Neuronal stem cell (in vitro differentiated cells): ENCODE measurements around the gene ZNF362.

Experiments
- DNase-seq: peaks from one replicate; pipeline ENCODE4 v3.0.0-alpha.2; 2013; ENCODE audit warnings: low spot score
- H2AFZ ChIP-seq: one replicate; pipeline ENCODE4 v1.6.1; 2013; ENCODE audit warnings: mild to moderate bottlenecking, low read length, inconsistent platforms
- H2AK5ac ChIP-seq: 2 replicates; pipeline ENCODE4 v1.6.1; 2013; ENCODE audit warnings: low read depth, mild to moderate bottlenecking, inconsistent platforms, low read length, moderate library complexity, mixed read lengths
- H2BK120ac ChIP-seq: 2 replicates; pipeline ENCODE4 v1.6.1; 2013; ENCODE audit warnings: low read depth, mild to moderate bottlenecking, inconsistent platforms, low read length, moderate library complexity, mixed read lengths
- H2BK12ac ChIP-seq: one replicate; pipeline ENCODE4 v1.6.1; 2013; ENCODE audit warnings: low read length, inconsistent platforms
- H2BK15ac ChIP-seq: 2 replicates; pipeline ENCODE4 v1.6.1; 2013; ENCODE audit warnings: mild to moderate bottlenecking, low read length, inconsistent platforms, mixed read lengths
- H2BK5ac ChIP-seq: one replicate; pipeline ENCODE4 v1.6.1; 2013; ENCODE audit warnings: inconsistent platforms, mild to moderate bottlenecking, low read length, moderate library complexity
- H3K14ac ChIP-seq: one replicate; pipeline ENCODE4 v1.6.1; 2013; ENCODE audit warnings: low read length, inconsistent platforms
- H3K18ac ChIP-seq: 2 replicates; pipeline ENCODE4 v1.6.1; 2013; ENCODE audit warnings: low read length, inconsistent platforms
- H3K23ac ChIP-seq: 2 replicates; pipeline ENCODE4 v1.6.1; 2013; ENCODE audit warnings: low read depth, mild to moderate bottlenecking, mixed read lengths, low read length, inconsistent platforms; ENCODE audit not compliant: poor library complexity
- H3K27ac ChIP-seq: replicated peaks from 3 replicates; pipeline ENCODE4 v1.5.1; 2013; ENCODE audit warnings: low read length, inconsistent platforms
- H3K27me3 ChIP-seq, 3 experiments: 2 replicates each; pipeline ENCODE4 v1.6.1; 2013; ENCODE audit warnings: low read length in 3 of 3, mild to moderate bottlenecking in 2 of 3, inconsistent platforms in 1 of 3, low read depth in 1 of 3, mixed read lengths in 1 of 3, moderate library complexity in 1 of 3; ENCODE audit not compliant: control insufficient read depth in 3 of 3, insufficient read depth in 3 of 3
- H3K36me3 ChIP-seq, 2 donors: replicated peaks in 1 of 2; 2 replicates each; pipeline ENCODE4 v1.6.1; 2013; ENCODE audit warnings: low read length in 2 of 2; ENCODE audit not compliant: control insufficient read depth in 2 of 2, insufficient read depth in 2 of 2
- H3K4ac ChIP-seq: 2 replicates; pipeline ENCODE4 v1.6.1; 2013; ENCODE audit warnings: inconsistent platforms, mild to moderate bottlenecking, low read length, moderate library complexity
- H3K4me1 ChIP-seq, 2 donors: 1 replicate in 1 of 2; 2 replicates in 1 of 2; pipeline ENCODE4 v1.6.1; 2013; ENCODE audit warnings: low read length in 2 of 2, low read depth in 1 of 2; ENCODE audit not compliant: control insufficient read depth in 2 of 2, insufficient read depth in 1 of 2
- H3K4me2 ChIP-seq: one replicate; pipeline ENCODE4 v1.6.1; 2013; ENCODE audit warnings: mild to moderate bottlenecking, low read length, inconsistent platforms; ENCODE audit not compliant: insufficient read depth, poor library complexity, severe bottlenecking
- H3K4me3 ChIP-seq, 2 donors: 2 replicates each; pipeline ENCODE4 v1.5.1; 2013; ENCODE audit warnings: low read length in 2 of 2, mild to moderate bottlenecking in 2 of 2, inconsistent platforms in 1 of 2, moderate library complexity in 1 of 2
- H3K79me1 ChIP-seq: one replicate; pipeline ENCODE4 v1.6.1; 2013; ENCODE audit warnings: low read depth, mild to moderate bottlenecking, inconsistent platforms, low read length, moderate library complexity
- H3K9ac ChIP-seq: one replicate; pipeline ENCODE4 v1.6.1; 2013; ENCODE audit warnings: mild to moderate bottlenecking, low read depth, low read length, inconsistent platforms; ENCODE audit not compliant: poor library complexity
- H3K9me3 ChIP-seq, 2 donors: replicated peaks in 1 of 2; 2 replicates each; pipeline versions ENCODE3 to v1.6.1; 2013; ENCODE audit warnings: low read length in 2 of 2, mild to moderate bottlenecking in 2 of 2, inconsistent platforms in 1 of 2, low read depth in 1 of 2, mixed read lengths in 1 of 2, moderate library complexity in 1 of 2; ENCODE audit not compliant: control insufficient read depth in 2 of 2, insufficient read depth in 1 of 2
- H4K8ac ChIP-seq: one replicate; pipeline ENCODE4 v1.6.1; 2013; ENCODE audit warnings: low read depth, mild to moderate bottlenecking, inconsistent platforms, low read length, moderate library complexity
- H4K91ac ChIP-seq: one replicate; pipeline ENCODE4 v1.6.1; 2013; ENCODE audit warnings: low read length, low read depth, mild to moderate bottlenecking, inconsistent platforms; ENCODE audit not compliant: poor library complexity
- WGBS, 2 donors: extraction: QIAGEN DNeasy Blood & Tissue Kit; methylation state at CpG; one replicate each; pipeline ENCODE4 v1.1.7; 2013; ENCODE audit warnings: missing lambda C conversion rate in 2 of 2, mixed read lengths in 1 of 2; ENCODE audit not compliant: insufficient read length in 2 of 2, insufficient replicate concordance in 1 of 2; ENCODE audit errors: extremely low coverage in 2 of 2; 5-methylcytosine and 5-hydroxymethylcytosine counted together

Gene ZNF362

GRCh38 chr1:33266766-33267165 is 10.5 kb downstream of the ZNF362 start:
- Histone ChIP-seq H2AFZ (no peak overlapping the region), H3K79me1 (peaks cover 18% of the 10 kb centered on the region), H3K27ac (no peak overlapping the region), H3K4me1 (peaks cover 0 to 8% of the 10 kb centered on the region in 2 donors), H3K18ac (no peak overlapping the region), H4K91ac (no peak overlapping the region), H3K36me3 (peaks cover 17 to 54% of the 10 kb centered on the region in 2 donors), H3K9ac (no peak overlapping the region), H2AK5ac (no peak overlapping the region), H3K9me3 (peaks cover 0 to 2% of the 10 kb centered on the region in 2 donors), H2BK12ac (no peak overlapping the region), H2BK5ac (no peak overlapping the region), H3K4ac (no peak overlapping the region), H3K14ac (no peak overlapping the region), H3K27me3 (no peaks in the 10 kb centered on the region), H3K4me3 (peak overlapping the region in 1 of 2 donors; percentile 23), H3K4me2 (no peak overlapping the region), H2BK120ac (no peak overlapping the region), H2BK15ac (no peak overlapping the region), H4K8ac (no peak overlapping the region), H3K23ac (no peak overlapping the region)
- no peak for DNase-seq
- no CpG with 5 or more reads among the region's 6 CpGs for WGBS, 2 donors

DNA sequence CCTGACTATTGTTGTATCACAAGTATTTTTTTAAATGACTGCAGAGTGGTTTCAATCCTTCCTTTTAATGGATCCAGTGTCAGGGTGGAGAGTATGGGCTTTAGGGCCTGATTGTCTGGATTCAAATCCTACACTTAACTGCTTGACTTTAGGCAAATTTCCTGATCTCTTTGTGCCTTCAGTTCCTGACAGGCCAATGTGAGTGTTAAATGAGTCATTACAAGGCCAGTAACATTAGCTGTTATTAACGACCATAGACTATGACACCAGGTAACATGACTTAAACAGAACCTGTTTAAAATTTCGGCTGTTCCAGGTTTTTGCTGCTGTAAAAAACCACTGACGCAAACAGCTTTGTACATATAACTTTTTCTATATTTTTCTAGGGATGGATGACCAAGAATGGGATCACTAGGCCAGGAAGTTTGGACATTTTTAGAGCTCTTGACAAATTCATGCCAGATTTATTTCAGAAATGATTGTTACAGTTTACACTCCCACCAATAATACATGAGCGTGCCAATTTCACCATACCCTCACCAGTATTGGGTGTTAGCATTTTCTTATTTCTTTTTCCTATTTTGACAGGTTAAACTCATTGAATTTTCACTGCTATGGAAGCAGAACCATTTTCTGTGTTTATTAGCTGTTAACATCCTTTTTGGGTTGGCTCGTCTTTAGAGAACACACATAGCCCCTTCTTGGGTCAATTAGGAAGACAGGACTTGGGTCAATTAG is 11.3 kb downstream of the ZNF362 start:
- Histone ChIP-seq H3K9me3 (peaks cover 0 to 2% of the 10 kb centered on the region in 2 donors), H3K9ac (no peak overlapping the region), H2AFZ (no peak overlapping the region), H3K79me1 (peaks cover 18% of the 10 kb centered on the region), H3K14ac (no peak overlapping the region), H3K23ac (no peak overlapping the region), H2BK12ac (no peak overlapping the region), H3K4me2 (no peak overlapping the region), H4K8ac (no peak overlapping the region), H3K27ac (no peak overlapping the region), H2BK5ac (no peak overlapping the region), H2BK15ac (no peak overlapping the region), H3K4me3 (no peak overlapping the region), H2BK120ac (no peak overlapping the region), H3K18ac (no peak overlapping the region), H3K4me1 (peaks cover 0 to 8% of the 10 kb centered on the region in 2 donors), H4K91ac (no peak overlapping the region), H2AK5ac (no peak overlapping the region), H3K27me3 (no peaks in the 10 kb centered on the region), H3K36me3 (peaks cover 18 to 60% of the 10 kb centered on the region in 2 donors), H3K4ac (no peak overlapping the region)
- no peak for DNase-seq
- WGBS, 2 donors: no CpG with 5 or more reads among the region's 5 CpGs

- no peak overlapping the region for H2AFZ ChIP-seq
- no peaks in the 10 kb centered on the region for H3K9me3 ChIP-seq
- no peak overlapping the region for H3K4me2 ChIP-seq
- WGBS, 2 donors: no CpG with 5 or more reads among the region's 2 CpGs
- no peak overlapping the region for H3K9ac ChIP-seq
- H3K27ac ChIP-seq: no peak overlapping the region
- no peak overlapping the region for H4K8ac ChIP-seq
- H2BK15ac ChIP-seq: no peak overlapping the region
- no peak overlapping the region for H3K14ac ChIP-seq
- no peak for DNase-seq
- H2BK120ac ChIP-seq: no peak overlapping the region
- H4K91ac ChIP-seq: no peak overlapping the region
- H3K18ac ChIP-seq: no peak overlapping the region
- peaks cover 17 to 64% of the 10 kb centered on the region in 2 donors for H3K36me3 ChIP-seq
- peaks cover 20% of the 10 kb centered on the region for H3K79me1 ChIP-seq
- no peak overlapping the region for H3K23ac ChIP-seq
- H3K27me3 ChIP-seq: no peaks in the 10 kb centered on the region
- peaks cover 0 to 6% of the 10 kb centered on the region in 2 donors for H3K4me1 ChIP-seq
- no peak overlapping the region for H2BK5ac ChIP-seq
- H2BK12ac ChIP-seq: no peak overlapping the region
- no peak overlapping the region for H3K4me3 ChIP-seq
- no peak overlapping the region for H3K4ac ChIP-seq
- H2AK5ac ChIP-seq: no peak overlapping the region
Observed at GRCh38 chr1:33268457-33268856, 12.2 kb downstream of the ZNF362 start.

DNA sequence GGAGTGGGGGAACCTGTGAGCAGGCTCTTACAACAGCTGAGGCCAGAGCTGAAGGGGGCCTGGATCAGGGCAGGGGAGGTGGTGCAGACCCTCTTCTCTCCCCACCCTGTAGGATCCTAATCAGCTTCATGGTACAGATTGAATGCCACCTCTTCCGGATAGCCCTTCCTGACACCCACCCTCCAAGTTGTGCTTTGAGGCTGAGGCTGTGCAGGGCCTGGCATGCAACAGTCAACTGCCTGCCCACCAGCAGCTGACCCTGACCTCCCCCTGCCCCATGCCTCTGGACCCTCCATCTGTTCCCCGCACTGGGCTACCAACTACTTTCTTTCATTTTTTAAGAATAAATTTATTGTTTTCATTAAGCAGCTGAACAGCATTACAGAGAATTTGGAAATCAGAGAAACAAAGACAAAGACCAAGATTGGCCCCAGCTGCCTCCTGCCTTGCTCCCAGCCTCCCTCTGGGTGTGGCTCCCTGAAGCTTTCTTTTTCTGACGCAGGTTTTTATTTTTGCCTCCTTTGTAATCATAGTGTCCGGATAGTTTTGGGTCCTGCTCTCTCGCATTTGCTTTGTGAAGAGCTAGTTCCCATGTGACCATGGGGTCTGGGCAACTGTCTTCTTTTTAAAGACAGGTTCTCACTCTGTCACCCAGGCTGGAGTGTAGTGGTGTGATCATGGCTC is 12.8 kb downstream of the ZNF362 start:
- H2BK5ac ChIP-seq: no peak overlapping the region
- peaks cover 0 to 6% of the 10 kb centered on the region in 2 donors for H3K4me1 ChIP-seq
- no peak overlapping the region for H2AK5ac ChIP-seq
- H3K4me3 ChIP-seq: no peak overlapping the region
- H3K27ac ChIP-seq: no peak overlapping the region
- H4K91ac ChIP-seq: no peak overlapping the region
- no peak overlapping the region for H2BK120ac ChIP-seq
- no peak overlapping the region for H4K8ac ChIP-seq
- H3K4me2 ChIP-seq: no peak overlapping the region
- no peak overlapping the region for H3K14ac ChIP-seq
- no peaks in the 10 kb centered on the region for H3K27me3 ChIP-seq
- no peak overlapping the region for H3K18ac ChIP-seq
- peaks cover 20% of the 10 kb centered on the region for H3K79me1 ChIP-seq
- H3K4ac ChIP-seq: no peak overlapping the region
- H2BK15ac ChIP-seq: no peak overlapping the region
- no peak overlapping the region for H3K23ac ChIP-seq
- H2AFZ ChIP-seq: no peak overlapping the region
- no peak for DNase-seq
- no peak overlapping the region for H3K9ac ChIP-seq
- H2BK12ac ChIP-seq: no peak overlapping the region
- H3K36me3 ChIP-seq: peaks cover 17 to 70% of the 10 kb centered on the region in 2 donors
- WGBS, 2 donors: no CpG with 5 or more reads among the region's 5 CpGs
- no peaks in the 10 kb centered on the region for H3K9me3 ChIP-seq
